COLO668 (cell line): Measurements from ENCODE around the gene CYP2U1.
A peak's percentile ranks its signal among the peaks of the same experiment; 100 is the strongest.

ENCODE experiments used
- DNase-seq: peaks from one replicate; lab custom pipeline; 2025; ENCODE audit not compliant: unreplicated experiment; lab: John Stamatoyannopoulos, UW

Gene CYP2U1

GRCh38 chr4:107978716-107979451 lies 47.5 kb downstream of the CYP2U1 start:
- DNase-seq = no peak

- no peak for DNase-seq
These were observed 56.8 kb downstream of the CYP2U1 start for GRCh38 chr4:107987916-107988762.

GRCh38 chr4:107988763-107989035 lies 57.4 kb downstream of the CYP2U1 start:
- DNase-seq = no peak

GRCh38 chr4:107989162-107989536 lies 57.8 kb downstream of the CYP2U1 start:
- DNase-seq = no peak

- DNase-seq = peak; percentile 97
These were observed 58.4 kb downstream of the CYP2U1 start, which contains the start of gene HADH for GRCh38 chr4:107989537-107990386. TSS of gene HADH (plus strand) at chr4:107989889. CDS start at chr4:107989933, 44 bp downstream.

GRCh38 chr4:107991945-107992630 lies 60.7 kb downstream of the CYP2U1 start:
- no peak for DNase-seq

- DNase-seq = no peak
These were observed 62.6 kb downstream of the CYP2U1 start for GRCh38 chr4:107993969-107994368.

- DNase-seq = no peak
These were observed 63.5 kb downstream of the CYP2U1 start for GRCh38 chr4:107994894-107995293.

GRCh38 chr4:107996949-107997788 lies 65.8 kb downstream of the CYP2U1 start:
- no peak for DNase-seq

GRCh38 chr4:107997794-107998193 lies 66.4 kb downstream of the CYP2U1 start:
- no peak for DNase-seq

GRCh38 chr4:107999932-108000539 lies 68.7 kb downstream of the CYP2U1 start:
- DNase-seq = no peak

- no peak for DNase-seq
These were observed 70.3 kb downstream of the CYP2U1 start for GRCh38 chr4:108001540-108002135.
